M059J (cell line): Measurements from ENCODE around the gene CLP1. TPM values are rescaled to one million over a fixed set of nuclear protein-coding genes. Genes with fewer than 3 reads are reported as not detected.

Source experiments
- DNase-seq: peaks from one replicate; pipeline ENCODE4 v3.0.0-alpha.2; 2012; ENCODE audit warnings: low read depth
- total RNA-seq: library from RNA; depleted of rRNA; stranded (reverse); fragments of >200 nt; shearing (Covaris generic); gene quantifications from 2 replicates; pipeline ENCODE4 v1.2.3, GENCODE V29; 2014; rRNA removed

Gene CLP1
- total RNA-seq = 18.4 and 30.7 TPM in 2 replicates

DNA sequence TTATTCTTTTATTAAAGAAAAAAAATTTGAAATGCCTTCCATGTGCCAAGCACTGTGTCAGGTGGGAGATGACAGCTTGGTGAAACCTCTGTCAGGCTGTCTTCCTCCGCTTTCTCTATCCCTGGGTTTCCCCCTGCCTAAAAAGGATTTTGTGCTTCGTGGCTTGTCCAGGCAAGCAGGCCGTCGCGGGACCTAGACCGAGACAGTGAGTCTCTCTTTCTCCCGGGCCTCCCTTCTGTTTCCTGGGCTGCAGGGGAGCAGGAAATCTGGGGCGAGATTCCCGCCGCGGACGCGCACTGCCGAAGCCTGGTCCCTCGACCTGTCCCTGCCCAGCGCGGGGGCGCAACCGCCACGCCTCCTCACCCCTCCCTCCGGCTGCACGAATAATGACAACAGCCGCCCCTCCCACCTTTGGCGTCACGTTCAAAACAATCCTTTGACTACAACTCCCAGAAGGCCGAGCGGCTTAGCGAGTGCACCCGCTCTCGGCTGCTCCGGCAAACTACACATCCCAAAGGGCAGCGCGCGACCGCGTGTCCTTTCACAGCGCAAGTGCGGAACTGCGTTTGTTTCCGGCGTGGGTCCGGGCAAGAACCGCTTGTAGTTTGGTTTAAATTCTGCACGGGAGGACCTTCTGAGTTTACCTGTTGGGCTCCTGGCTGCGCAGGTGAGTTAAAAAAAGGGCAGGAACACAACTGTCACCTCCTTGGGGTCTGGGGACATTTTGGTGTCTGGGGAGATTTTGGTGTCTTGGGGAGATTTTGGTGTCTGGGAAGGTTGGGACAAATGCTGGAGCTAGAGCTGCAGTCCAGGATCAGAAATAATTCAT lies at the start of gene CLP1:
Gene CLP1, plus strand, starts transcription at position 569 of the 829 bp plus-strand sequence. CDS start 1,715 bp downstream, outside the sequence.
- DNase-seq = peak; percentile 99

DNA sequence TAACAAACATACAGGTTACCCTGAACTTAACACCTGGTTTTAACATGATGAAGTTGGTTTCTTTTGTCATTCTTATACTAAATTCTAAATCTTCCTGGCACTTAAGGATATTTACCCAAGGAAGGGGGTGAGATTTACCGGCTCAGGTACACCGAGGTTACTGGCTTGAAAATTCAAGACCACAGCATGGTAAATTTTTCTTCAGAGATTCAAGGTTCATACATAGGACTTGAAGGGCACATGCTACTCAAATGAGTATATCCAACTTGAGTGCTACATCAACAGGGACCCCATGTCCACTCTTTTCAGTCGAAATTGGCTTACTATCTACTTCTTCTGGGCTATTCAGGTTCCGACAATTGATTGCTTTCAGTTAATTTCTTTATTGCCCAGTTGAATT lies 47.4 kb upstream of the CLP1 start:
- no peak for DNase-seq

DNA sequence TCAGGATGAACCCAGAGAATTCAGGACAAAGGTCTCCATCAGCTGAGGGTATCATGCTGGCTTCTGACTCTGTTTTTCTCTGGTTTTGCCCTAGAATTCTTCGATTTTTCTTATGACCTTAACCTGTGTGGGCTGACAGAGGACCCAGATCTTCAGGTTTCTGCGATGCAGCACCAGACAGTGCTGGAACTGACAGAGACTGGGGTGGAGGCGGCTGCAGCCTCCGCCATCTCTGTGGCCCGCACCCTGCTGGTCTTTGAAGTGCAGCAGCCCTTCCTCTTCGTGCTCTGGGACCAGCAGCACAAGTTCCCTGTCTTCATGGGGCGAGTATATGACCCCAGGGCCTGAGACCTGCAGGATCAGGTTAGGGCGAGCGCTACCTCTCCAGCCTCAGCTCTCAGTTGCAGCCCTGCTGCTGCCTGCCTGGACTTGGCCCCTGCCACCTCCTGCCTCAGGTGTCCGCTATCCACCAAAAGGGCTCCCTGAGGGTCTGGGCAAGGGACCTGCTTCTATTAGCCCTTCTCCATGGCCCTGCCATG lies 43.3 kb upstream of the CLP1 start:
- no peak for DNase-seq

DNA sequence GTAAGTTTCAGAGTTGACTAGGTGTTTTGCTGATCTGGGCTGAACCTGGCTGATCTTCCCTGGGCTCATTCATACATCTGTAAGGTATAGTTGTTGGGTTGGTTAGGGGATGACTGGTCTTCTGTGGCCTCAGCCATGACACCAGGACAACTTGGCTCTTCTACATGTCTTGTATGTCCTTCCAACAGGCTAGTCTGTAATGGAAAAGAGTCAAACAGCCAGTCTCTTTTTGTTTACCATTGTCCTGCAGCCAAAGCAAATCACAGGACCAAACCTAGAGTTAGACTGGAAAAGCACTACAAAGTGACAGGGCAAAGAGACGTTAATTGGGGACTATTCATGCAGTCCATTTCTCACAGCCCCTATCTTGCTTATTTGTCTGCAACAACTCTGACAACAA lies 42.3 kb upstream of the CLP1 start:
- no peak for DNase-seq

DNA sequence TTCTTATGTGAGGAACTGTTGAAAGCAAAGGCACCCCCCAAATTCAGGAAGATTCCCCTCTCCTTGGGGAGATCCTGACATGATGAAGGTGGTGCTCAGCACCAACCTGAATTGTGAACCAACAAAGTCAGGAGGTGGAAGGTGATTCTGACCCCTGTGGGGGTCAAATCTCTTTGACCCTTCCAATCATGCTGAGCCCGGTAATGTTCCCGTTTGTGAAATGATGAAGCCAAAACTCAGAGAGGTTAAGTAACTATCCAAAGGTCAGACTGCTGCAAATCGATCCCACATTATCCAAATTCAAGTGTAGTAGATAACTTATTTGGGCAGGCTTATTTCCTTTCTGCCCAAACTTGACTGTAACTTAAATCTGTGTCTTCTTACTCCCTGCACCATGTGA lies 41.0 kb upstream of the CLP1 start:
- DNase-seq = no peak

DNA sequence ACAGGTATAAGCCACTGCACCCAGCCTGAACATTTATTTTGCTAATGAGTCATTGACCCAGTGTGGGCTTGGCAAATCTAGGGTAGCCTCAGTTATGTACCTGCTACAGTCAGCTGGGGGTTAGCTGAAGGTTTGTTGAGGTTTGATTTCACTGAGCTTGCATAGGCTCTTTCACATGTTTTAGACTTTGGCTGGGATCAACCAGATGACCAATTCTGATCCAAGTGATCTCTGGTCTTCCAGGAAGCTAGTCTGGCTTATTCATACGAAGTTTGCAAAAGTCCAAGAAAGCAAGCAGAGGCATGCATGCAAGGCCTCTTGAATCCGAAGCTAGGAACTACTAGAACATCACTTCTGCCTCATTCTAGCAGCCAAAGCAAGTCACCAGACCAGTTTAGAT lies 39.1 kb upstream of the CLP1 start:
- DNase-seq = peak; percentile 21

DNA sequence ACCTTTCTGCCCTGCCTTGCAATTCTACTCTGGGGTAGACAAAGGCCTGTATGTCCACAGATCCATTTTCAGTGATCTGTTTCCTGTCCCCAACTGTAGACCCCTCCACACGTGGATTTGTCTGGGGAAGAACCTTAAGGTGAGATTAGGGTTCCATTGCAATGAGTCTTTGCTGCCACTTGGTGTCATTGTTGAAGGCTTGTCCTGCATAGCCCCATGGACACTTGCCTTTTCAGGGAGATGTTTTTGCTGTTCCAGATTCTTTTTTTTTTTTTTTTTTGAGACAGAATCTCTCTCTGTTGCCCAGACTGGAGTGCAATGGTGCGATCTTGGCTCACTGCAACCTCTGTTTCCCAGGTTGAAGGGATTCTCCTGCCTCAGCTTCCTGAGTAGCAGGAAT lies 38.2 kb upstream of the CLP1 start:
- DNase-seq = no peak

DNA sequence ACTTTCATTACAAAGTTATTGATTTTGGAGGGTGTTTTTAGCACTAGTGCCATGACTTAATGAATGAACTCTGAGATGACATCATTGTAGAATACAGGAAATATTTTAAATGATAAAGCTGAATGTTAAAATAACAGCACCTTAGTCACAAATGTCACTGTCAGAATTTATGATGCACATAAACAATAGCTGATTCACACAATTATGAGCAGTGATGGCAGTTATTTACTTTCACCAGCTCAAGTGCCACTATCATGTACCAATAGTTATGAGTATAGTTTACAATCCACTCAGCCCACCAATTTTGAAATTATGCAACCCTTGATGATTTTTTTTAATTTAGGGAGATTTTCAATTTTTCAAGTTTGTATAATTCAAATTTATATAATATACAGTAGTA lies 37.1 kb upstream of the CLP1 start:
- DNase-seq = no peak

DNA sequence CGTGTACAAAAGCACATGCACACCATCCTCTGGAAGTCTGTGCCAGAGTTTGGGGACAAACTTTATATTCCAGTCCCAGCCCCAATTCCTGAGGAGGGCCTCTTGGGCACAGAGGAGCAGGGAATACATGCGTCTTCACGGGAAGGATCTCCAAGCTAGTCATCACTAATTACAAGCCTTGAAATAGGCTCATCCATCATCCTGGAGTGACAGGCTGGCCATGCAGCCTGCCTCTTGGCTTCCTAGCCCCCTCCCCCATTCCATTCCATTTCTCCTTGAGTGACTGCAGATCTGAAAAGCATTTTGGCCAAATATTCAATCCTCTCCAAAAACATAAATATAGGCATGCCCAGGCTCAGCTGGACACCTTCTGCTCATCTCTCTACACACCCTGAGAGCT lies 35.3 kb upstream of the CLP1 start:
- DNase-seq = peak; percentile 26

DNA sequence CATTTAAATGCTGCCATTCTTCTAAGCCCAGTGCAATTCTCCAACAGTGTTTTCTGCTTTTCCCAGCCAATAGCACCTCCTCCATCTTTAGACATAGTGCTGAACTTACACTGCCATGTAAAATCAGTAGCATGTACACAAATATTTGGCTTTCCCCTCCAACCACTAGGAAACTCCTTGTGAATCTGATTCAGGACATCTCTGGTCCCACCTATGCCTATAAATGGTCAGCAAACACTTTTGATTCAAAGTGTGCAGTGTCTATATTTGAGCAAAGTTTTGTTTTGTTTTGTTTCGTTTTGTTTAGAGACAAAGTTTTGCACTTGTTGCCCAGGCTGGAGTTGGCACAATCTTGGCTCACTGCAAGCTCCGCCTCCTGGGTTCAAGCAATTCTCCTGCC lies 32.7 kb upstream of the CLP1 start:
- no peak for DNase-seq

DNA sequence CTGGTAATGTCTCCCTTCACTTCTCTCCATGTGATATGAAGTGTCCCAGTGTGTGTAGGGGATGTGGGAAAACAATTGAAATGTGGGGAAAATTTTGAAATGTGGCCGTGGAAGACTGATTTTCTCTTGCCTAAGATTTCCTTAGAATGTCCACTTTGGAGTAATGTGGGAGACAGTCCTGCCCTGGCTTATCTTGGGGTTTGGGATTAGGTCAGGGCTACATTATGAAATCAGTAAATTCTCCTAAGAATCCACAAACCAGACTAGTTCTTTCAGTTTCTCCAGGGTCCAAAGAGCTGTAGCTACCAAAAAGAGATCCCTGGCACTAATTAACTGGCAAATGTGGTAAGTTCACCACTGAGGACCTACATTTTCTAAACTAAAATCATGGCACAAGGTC lies 30.7 kb upstream of the CLP1 start:
- DNase-seq = no peak

DNA sequence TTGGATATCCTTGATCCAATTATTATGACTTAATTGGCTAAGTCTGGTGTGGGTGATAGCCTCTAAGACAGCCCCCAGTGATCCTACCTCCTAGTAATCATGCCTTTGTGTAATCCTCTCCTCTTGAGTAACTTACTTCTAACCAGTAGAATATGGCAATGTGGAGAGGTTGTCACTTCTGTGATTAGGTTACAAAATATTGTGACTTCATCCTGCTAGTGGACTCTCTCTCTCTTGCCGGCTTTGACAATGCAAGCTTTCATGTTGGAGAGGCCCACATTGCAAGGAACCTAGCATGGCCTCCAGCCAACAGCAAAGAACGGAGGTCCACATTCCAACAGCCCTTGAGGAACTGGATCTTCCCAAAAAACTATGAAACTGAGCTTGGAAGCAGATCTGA lies 27.4 kb upstream of the CLP1 start:
- DNase-seq = no peak

DNA sequence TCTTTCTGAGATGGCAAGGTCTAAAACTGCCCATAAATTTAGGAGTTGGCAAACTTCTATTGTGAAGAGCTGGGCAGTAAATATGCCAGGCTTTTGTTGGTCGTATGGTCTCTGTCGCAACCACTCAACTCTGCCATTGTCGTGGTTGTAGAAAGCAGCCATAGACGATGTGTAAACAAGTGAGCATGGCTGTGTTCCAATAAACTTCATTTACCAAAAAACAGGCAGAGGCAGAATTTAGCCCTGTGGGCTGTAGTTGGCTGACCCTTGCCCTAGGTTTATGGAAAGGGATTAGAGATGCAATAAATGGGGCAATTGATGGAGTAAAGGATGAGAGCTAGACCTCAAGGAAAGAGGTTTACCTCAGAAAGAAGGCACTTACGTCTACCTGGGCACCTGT lies 25.4 kb upstream of the CLP1 start:
- no peak for DNase-seq

DNA sequence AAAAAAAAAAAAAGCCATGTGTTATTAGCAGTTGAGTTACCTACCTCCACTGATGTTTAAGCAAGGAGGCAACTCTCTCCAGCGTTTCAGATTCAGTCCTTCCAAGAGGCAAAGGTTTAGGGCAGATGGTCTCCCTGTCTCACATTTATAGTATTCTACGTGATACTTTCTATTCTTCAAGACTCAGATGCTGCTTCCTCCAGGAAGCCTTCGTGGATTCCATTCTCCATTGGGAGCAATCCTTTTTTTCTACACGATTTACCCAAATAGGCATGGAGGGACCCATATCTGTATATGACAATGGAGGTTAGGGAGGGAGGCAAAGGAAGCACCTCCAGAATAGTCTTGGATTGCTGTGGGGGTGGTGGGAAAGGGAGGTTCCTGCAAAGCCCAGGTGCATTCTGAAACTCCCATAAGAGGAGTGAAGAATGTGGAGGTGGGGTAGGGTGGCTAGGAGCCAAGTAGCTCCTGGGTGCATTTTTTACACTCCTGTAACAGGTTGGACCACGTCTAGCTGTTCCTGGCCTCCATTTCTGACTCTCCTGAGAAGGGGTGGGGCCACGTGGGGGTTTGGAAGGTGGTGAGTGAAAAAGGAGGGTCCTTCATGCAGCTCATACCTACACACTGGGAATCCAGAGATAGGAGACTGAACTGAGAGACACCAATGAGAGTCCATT lies 24.0 kb upstream of the CLP1 start:
- DNase-seq = no peak

DNA sequence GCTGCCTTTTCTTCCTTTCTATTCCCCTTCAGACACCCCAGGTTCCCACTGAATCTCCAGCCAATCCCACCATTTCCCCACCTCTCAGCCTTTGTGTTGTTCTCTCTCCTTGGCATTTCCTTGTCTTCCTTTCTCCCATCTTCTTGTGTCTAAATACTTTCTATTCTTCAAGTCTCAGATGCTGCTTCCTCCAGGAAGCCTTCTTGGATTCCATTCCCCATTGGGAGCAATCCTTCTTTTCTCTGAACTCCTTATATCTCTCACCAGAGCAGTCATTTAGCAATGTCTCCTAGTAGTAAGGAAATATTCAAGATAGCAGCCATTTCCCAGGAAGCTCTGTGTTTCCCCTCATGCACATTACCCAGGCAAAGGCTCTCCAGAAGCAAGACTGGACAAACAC lies 23.3 kb upstream of the CLP1 start:
- no peak for DNase-seq

DNA sequence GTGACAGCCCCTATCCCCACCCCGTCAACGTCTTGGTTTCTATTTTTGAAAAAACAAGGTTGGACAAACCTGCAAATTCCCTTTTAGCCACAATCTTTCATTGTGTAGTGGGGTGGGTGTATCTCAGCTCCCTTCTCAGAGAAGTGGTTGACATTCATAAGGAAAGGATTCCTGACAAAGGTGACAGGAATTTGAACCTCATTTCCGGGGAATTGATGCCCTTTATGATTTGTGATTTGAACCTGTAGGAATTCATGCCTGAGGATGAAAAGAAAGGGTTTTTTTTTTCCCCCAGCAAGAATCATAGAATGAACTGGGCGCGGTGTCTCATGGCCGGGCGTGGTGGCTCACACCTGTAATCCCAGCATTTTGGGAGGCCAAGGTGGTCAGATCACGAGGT lies 22.3 kb upstream of the CLP1 start:
- peak; percentile 40 for DNase-seq

DNA sequence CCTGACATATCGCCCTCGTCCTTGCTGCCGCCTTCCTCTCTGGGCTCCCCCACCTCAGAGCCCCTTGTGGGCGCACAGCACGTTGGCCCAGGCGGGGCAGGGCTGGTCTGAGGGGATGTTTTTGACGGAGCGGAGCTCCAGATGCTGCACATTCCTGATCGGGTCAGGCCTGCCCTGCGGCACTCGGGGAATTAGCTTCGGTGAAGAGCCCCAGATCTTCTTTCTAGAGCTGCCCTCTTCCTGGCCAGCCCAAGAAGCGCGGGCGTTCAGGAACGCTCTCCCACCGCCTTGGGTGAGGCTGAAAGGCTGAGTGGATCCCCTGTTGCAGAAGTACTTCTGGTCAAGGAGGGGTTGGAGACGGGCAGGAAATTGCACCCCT lies 19.9 kb upstream of the CLP1 start:
- DNase-seq = no peak

DNA sequence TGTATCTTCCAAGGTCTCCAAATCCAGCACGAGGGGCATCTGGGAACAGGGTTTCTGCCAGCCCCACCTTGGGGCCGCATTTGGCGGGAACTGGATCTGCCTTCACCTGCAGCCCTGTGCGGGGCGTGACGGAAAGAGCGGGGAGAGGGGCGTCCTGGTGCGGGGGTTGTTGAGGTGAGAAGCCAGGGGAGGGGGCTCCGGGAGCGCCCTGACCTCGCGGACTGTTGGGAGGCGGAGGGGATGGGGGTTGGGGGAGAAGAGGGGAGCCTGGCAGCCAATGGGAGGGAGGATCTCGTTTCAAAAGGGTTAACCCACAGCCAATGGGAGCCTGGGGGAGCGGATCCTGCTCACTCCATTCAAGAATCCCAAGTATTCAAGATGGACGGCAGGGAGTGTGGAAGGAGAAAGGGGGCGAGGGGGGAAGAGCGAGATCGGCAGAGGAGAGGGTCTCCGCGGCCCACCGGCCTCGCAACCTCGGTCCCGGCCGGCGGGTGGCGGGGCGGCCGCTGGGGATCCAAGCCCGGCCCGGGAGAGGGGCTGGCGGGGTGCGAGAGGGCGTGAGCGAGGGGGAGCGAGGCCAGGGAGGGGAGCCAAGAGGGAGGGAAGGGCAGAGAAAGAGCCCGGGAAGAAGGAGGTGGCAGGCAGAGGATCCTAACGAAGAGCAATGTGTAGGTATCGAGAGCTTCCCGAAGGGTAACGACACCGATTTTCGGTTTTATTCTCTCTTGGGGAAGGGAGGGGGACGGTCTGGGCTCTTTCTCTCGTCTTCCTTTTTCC lies 19.4 kb upstream of the CLP1 start:
- peak; percentile 89 for DNase-seq

DNA sequence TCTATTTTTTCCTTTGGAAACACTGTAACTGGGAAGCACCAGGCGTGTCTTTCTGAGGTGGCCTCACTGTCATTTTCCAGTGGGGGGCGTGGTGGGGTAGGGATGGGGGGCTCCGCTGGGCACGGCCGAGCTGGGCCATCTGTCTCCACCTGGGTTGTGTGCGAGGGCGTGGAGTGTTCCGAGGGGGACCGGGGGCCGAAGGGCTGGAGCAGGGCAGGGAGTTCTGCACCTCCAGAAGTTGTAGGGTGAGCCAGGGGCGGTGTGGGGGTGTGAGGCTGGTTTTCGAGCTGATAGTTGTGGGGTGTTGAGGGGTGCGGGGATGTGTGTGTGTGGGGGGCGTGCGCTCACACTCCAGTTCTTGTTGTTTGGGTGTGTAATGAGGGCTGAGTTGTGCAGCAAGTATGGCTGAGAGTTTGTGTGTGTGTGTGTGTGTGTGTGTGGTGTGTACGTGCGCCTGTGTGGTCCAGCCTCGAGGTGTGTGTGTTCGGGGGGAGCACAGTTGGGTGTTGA lies 18.7 kb upstream of the CLP1 start:
- DNase-seq = no peak

DNA sequence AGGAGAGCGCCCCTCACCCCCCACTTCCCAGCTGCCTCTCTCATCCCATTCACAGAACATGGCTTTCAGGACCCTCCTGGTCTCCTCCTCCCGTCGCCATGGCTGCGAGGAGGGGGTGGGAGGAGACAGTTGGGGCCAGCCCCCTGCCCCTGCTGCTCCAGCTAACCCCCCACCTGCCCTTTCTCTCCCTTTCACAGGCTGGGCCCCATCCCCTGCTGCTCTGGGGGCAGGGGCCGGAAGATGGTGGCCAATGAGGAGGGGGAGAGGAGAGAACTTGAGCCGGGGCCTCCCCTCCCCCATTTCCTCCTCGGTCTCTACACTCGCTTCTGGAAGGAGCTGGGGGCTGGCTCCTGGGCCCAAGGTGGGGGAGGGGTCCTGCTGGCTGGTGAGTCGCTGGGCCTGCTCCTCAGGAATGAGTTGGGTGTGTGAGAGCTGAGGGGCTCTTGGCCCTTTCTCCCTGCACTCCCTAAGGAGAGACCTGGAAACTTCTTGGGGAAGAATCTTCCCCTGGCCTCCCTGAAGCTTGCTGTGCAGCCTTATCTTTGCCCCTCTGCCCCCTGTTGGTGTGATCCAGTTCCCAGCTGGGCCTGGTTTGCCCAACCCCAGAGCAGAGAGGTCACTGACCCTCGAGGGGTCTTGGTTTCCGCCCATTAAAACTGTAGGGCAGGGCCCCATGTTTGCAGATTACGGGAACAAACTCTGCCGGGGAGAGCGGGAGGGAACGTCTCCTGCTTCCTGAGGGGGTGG lies 18.1 kb upstream of the CLP1 start:
- peak; percentile 45 for DNase-seq

DNA sequence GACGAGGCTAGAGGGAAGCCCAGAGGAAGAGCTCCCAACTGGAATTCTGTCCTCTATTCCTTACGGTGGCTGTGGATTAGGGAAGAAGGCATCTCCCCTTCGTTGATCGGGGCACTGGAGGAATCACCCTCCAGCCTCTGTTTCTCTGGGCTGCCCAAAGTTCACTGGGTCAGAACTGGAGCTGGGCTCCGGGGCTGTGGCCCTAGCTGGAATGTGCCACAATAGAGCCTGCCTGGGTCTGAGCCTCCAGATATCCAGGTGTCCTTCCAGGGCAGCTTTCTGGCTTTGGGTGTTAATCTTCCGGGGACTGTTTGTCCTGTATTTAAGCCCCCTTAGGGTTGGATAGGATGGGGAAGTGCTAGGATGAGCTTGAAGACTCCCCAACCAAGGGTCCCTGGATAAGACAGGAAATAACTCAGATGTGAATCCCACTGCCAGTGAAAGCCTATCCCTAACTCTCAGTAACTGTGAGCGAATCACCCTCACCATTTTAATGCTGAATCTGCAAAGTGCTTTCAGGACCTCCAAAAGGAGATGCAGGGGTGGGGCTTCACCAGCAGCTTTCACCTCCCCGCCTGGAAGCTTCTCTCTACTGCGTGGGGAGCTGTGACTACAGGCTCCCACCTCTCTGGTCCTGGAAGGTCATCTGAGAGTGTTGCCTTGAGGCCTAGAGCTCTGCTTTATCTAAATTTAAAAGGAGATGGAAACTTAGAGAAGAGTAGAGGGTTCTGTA lies 17.3 kb upstream of the CLP1 start:
- no peak for DNase-seq
